ENCODE measurements around the gene SBF2.
A peak's percentile ranks its signal among the peaks of the same experiment; 100 is the strongest.

GRCh38 chr11:10021563-10021962 lies 272.5 kb downstream of the SBF2 start:
- TF ChIP-seq POLR2A (IDR thresholded peaks at IDR 0.05; ENCODE audit: low read depth, low read length), result peak; percentile 68
- TF ChIP-seq CTCF (IDR thresholded peaks at IDR 0.05; ENCODE audit: extremely low read depth in 1 of 2, insufficient read depth in 1 of 2, low read depth in 1 of 2, low read length in 2 of 2), result no peak
- TF ChIP-seq EZH2 (IDR thresholded peaks at IDR 0.05; ENCODE audit: borderline replicate concordance, low read depth, low read length, severe bottlenecking), result no peak
- TF ChIP-seq POLR2AphosphoS5 (IDR thresholded peaks at IDR 0.05; ENCODE audit: insufficient read depth, low read depth, low read length), result peak; percentile 83
- TF ChIP-seq JUN (IDR thresholded peaks at IDR 0.05; ENCODE audit: borderline replicate concordance, insufficient read depth, insufficient read length, low read depth), result peak; percentile 18
- TF ChIP-seq GATA2 (IDR thresholded peaks at IDR 0.05; ENCODE audit: insufficient read depth, insufficient read length, low read depth, low read length), result peak; percentile 98
- TF ChIP-seq FOS (IDR thresholded peaks at IDR 0.05; ENCODE audit: borderline replicate concordance, insufficient read depth, low read length), result peak; percentile 6
